ENCODE measurements around the gene MICU2.

The MICU2 gene

DNA sequence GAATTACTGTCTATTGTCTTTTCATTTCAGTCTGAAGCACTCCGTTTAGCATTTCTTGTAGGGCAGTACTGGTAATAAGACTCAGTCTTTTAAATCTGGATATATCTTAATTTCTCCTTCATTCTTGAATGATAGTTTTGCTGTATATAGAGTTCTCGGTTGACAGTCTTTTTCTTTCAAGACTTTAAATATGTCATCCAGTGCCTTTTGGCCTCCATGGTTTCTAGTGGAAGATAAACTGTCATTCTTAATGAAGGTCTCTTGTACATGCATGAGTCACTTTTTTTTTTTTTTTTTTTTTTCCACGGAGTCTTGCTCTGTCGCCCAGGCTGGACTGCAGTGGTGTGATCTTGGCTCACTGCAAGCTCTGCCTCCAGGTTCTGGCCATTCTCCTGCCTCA lies 117.6 kb downstream of the MICU2 start:
- no peak for DNase-seq (ENCODE audit: low spot score)

- DNase-seq (ENCODE audit: low spot score), result no peak
Measured at GRCh38 chr13:21483748-21484147, 120.2 kb downstream of the MICU2 start.

GRCh38 chr13:21481359-21481758 lies 122.6 kb downstream of the MICU2 start:
- no peak for DNase-seq (ENCODE audit: low spot score)

DNA sequence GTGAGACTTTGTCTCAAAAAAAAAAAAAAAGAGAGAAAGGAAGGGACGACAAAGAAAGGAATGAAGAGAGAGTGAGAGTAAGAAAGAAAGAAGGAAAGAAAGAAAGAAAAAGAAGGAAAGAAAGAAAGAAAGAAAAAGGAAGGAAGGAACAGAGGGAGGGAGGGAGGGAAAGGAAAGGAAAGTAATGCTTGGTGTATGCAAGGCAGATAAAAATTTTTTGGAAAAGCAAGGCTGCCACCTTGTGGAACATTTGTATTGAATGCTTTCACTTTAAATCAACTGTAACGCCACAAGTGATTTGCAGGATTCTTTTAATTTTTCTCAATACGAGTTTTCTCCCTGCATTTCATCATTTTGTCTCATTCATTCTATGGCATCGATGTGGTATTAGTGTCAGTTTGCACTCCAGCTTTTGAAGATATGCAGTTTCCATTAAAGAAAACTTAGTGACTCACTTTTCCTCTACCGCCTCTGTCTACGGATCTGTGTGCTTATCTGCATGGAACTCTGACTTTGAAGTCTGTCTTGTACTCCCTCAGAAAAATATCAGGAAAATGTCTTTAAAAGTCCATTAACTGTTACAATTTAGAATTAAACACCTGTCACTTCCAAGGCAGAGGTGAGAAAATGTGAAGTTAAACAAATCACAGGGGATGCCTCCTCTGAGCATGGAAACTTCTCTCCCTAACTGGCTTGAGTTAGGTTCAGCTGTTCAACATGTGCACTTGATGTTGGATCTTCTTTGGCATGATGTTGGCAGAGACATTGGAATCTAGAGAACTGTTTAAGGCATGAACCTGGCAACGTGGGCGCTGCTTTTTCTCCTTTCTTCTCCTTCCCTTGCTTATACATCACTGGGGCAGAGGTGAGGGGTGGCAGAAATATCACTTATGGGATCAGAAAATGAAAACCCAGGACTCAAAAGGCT lies 124.8 kb downstream of the MICU2 start:
- DNase-seq (ENCODE audit: low spot score), result peak; percentile 75

GRCh38 chr13:21476893-21477472 lies 127.0 kb downstream of the MICU2 start:
- peak; percentile 88 for DNase-seq (ENCODE audit: low spot score)

GRCh38 chr13:21475115-21475514 lies 128.9 kb downstream of the MICU2 start:
- no peak for DNase-seq (ENCODE audit: low spot score)

GRCh38 chr13:21470785-21471184 lies 133.2 kb downstream of the MICU2 start:
- DNase-seq (ENCODE audit: low spot score), result no peak

DNA sequence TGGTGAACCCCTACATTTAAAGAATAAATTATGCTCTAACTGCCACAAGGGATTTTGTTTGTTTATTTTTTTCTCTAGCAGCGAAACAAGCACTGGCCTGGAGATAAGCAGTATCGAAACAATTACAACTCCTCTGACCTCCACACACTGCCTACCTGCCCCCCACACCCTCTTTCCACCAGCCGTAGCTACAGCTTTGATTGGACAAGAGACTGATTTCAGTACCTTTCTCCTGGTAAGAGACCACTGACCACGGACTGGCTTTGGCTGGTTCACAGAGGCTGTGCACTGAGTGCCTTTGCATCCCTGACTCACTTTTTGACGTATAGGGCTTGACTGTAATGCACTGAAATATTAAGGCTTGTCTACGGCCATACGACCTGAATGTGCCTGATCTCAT lies 137.4 kb downstream of the MICU2 start:
- DNase-seq (ENCODE audit: low spot score), result no peak

DNA sequence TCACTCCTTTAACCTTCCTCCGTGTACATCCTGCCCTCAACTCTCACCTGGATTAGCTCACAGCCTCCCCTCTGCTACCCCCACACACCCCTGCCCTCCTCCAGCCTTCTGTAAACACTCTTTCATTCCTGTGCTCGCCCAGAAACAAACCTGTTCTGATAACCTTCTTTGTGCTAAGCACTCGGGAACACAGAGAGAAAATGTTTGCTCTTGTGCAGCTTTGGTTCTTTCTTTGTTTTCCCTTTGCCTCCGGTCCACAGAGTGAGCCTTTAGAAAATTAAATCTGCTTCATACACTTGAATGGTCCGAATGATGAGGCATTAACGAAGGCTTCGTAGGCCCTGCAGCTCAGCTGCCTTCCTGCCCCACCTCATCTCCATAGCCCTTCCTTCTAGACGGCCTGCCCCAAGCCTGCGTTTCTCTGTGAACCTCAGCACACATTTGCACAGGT lies 138.2 kb downstream of the MICU2 start:
- DNase-seq (ENCODE audit: low spot score), result no peak

GRCh38 chr13:21463424-21463823 lies 140.5 kb downstream of the MICU2 start:
- no peak for DNase-seq (ENCODE audit: low spot score)

- DNase-seq (ENCODE audit: low spot score), result no peak
Measured at GRCh38 chr13:21461131-21461530, 142.8 kb downstream of the MICU2 start.

GRCh38 chr13:21458813-21459701 lies 144.9 kb downstream of the MICU2 start, which contains the start of gene ZDHHC20:
Gene ZDHHC20, minus strand, starts transcription at chr13:21459303. Its CDS starts 132 bp downstream, at chr13:21459171.
- peak; percentile 77 for DNase-seq (ENCODE audit: low spot score)

DNA sequence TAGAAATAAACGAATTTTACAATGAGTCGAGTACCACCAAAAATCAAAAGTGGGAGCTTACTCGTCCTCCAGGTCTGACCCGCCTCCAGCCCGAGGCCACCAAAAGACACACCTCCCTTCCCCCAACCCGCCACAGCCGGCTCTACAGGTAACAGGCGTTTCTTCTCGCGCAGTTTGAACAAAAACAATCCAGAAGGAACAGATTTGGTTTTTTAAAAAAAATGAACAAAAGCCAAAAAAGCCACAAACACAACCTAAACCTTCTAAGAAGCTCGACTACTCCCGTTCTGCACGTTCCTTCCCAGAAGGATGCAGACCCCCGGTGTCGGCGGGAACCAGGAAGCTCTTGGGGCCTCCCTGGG lies 145.5 kb downstream of the MICU2 start:
- DNase-seq (ENCODE audit: low spot score), result peak; percentile 45

GRCh38 chr13:21453387-21454081 lies 150.4 kb downstream of the MICU2 start:
- no peak for DNase-seq (ENCODE audit: low spot score)

- DNase-seq (ENCODE audit: low spot score), result no peak
Measured at GRCh38 chr13:21450936-21451335, 153.0 kb downstream of the MICU2 start.

- DNase-seq (ENCODE audit: low spot score), result no peak
Measured at GRCh38 chr13:21446656-21447055, 157.3 kb downstream of the MICU2 start.

DNA sequence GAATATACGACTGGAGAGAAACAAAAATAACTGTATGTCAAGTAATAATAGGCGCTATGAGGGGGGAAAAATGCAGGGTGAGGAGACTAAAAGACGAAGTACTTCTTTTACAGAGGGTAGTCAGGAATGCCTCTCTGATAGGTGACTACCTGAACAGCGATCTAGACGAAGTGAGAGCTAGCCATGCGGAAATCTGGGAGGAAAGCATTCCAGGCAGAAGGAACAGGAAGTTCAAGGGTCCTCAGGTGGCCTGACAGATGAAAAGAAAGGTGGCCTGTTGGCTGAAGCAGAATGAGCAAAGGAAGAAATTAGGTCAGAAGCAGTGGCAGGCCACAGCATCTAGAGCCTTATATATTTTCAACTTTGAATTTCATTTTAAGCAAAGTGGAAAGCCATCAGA lies 158.2 kb downstream of the MICU2 start:
- no peak for DNase-seq (ENCODE audit: low spot score)

- DNase-seq (ENCODE audit: low spot score), result no peak
Measured at GRCh38 chr13:21443171-21443570, 160.8 kb downstream of the MICU2 start.

Measured in SK-N-DZ (cell line).